ENCODE measurements around the gene MYO16. TPM values are rescaled to one million over a fixed set of nuclear protein-coding genes. Genes with fewer than 3 reads are reported as not detected.

MYO16 gene
- polyA plus RNA-seq, 2 of the 4 experiments (the other 2 are of a cell fraction) = 0.03 to 0.06 TPM

DNA sequence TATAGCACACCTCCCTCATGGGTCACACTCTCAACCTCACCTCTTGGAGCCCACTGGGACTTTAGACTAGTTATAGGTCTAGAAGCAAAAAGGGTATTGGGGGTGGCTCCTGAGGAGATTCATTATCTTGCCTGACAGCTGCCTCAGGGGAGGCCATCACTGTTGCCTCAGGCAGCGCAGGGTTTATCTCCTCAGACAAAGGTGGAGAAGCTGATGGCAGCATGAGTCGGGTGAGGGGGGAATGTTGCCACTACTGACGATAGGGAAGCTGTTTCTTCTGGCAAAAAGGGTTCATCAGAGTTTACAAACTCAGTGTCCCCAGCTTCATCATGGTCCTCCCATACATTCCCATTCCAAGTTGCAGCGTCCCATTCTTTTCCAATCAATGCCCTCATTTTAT is 594.6 kb downstream of the MYO16 start:
- Histone ChIP-seq H3K27ac (no peak overlapping the region), H3K4me3 (no peak overlapping the region), H3K4me1 (no peaks in the 10 kb centered on the region), H3K4me2 (no peak overlapping the region), H3K9me3 (peaks cover 11% of the 10 kb centered on the region)
- ATAC-seq = no peak
- TF ChIP-seq FOSL2 (IDR thresholded peaks at IDR 0.05) (no peak), FOSL2 (CRISPR knock-in tag; IDR thresholded peaks at IDR 0.05) (no peak), KDM1A (IDR thresholded peaks at IDR 0.05; ENCODE audit: low read depth) (no peak), EP300 (IDR thresholded peaks at IDR 0.05) (no peak), CBX2 (IDR thresholded peaks at IDR 0.05; ENCODE audit: borderline replicate concordance, low read depth) (no peak), CHD4 (IDR thresholded peaks at IDR 0.05; ENCODE audit: borderline replicate concordance) (no peak), KDM5A (IDR thresholded peaks at IDR 0.05) (no peak), JUN (IDR thresholded peaks at IDR 0.05) (no peak), NR3C1 (IDR thresholded peaks at IDR 0.05) (no peak), ZFP36 (IDR thresholded peaks at IDR 0.05; ENCODE audit: borderline replicate concordance, partially characterized antibody) (no peak), PHF8 (IDR thresholded peaks at IDR 0.05; ENCODE audit: borderline replicate concordance, low read depth) (no peak), RCOR1 (IDR thresholded peaks at IDR 0.05; ENCODE audit: low read depth, low read length) (no peak), HOXA7 (CRISPR knock-in tag; IDR thresholded peaks at IDR 0.05) (no peak), ZNF302 (CRISPR knock-in tag; IDR thresholded peaks at IDR 0.05) (no peak)
- TF ChIP-seq, protein P1, sequence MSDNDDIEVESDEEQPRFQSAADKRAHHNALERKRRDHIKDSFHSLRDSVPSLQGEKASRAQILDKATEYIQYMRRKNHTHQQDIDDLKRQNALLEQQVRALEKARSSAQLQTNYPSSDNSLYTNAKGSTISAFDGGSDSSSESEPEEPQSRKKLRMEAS (IDR thresholded peaks at IDR 0.05) = no peak
- TF ChIP-seq, protein P2, sequence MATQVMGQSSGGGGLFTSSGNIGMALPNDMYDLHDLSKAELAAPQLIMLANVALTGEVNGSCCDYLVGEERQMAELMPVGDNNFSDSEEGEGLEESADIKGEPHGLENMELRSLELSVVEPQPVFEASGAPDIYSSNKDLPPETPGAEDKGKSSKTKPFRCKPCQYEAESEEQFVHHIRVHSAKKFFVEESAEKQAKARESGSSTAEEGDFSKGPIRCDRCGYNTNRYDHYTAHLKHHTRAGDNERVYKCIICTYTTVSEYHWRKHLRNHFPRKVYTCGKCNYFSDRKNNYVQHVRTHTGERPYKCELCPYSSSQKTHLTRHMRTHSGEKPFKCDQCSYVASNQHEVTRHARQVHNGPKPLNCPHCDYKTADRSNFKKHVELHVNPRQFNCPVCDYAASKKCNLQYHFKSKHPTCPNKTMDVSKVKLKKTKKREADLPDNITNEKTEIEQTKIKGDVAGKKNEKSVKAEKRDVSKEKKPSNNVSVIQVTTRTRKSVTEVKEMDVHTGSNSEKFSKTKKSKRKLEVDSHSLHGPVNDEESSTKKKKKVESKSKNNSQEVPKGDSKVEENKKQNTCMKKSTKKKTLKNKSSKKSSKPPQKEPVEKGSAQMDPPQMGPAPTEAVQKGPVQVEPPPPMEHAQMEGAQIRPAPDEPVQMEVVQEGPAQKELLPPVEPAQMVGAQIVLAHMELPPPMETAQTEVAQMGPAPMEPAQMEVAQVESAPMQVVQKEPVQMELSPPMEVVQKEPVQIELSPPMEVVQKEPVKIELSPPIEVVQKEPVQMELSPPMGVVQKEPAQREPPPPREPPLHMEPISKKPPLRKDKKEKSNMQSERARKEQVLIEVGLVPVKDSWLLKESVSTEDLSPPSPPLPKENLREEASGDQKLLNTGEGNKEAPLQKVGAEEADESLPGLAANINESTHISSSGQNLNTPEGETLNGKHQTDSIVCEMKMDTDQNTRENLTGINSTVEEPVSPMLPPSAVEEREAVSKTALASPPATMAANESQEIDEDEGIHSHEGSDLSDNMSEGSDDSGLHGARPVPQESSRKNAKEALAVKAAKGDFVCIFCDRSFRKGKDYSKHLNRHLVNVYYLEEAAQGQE (IDR thresholded peaks at IDR 0.05) = no peak
- 74% methylated on average over 4 of the region's 4 CpGs for WGBS (ENCODE audit: missing lambda C conversion rate)
- no peak for DNase-seq (ENCODE audit: low read depth in 1 of 2, low spot score in 1 of 2)
- CTCF ChIA-PET = no interaction called here
- FAIRE-seq = no peak
- POLR2A ChIA-PET = no interaction called here

DNA sequence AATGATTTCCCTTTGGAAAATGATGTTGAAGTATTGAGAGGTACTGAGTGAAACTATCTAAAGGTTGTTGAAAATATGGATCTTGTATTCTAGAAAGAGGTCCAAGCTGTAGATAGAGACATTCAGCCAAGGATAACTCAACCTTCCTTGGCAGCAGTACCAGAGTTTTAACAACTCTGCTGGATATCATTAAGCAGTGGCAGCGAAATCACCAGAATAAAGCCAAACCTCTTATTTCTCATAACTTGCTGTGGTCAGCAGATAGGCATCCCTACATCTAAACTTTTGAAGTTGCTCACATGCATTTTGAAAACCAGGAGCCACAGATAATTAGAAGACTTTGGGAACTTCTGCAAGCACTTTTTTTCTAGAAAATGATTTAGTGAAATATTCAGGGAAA is 597.2 kb downstream of the MYO16 start:
- no peak for TF ChIP-seq RARB (CRISPR knock-in tag; IDR thresholded peaks at IDR 0.05)
- TF ChIP-seq PHF8 (IDR thresholded peaks at IDR 0.05; ENCODE audit: borderline replicate concordance, low read depth) = no peak
- TF ChIP-seq, protein P3, sequence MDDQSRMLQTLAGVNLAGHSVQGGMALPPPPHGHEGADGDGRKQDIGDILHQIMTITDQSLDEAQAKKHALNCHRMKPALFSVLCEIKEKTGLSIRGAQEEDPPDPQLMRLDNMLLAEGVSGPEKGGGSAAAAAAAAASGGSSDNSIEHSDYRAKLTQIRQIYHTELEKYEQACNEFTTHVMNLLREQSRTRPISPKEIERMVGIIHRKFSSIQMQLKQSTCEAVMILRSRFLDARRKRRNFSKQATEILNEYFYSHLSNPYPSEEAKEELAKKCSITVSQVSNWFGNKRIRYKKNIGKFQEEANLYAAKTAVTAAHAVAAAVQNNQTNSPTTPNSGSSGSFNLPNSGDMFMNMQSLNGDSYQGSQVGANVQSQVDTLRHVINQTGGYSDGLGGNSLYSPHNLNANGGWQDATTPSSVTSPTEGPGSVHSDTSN (IDR thresholded peaks at IDR 0.05) = no peak
- TF ChIP-seq CBX8 (IDR thresholded peaks at IDR 0.05) = no peak
- TF ChIP-seq POLR2AphosphoS2 (conservative IDR thresholded peaks at IDR 0.05; ENCODE audit: low read length) = no peak
- TF ChIP-seq HDAC2 (IDR thresholded peaks at IDR 0.05) = no peak
- TF ChIP-seq FOXS1 (CRISPR knock-in tag; IDR thresholded peaks at IDR 0.05) = no peak
- TF ChIP-seq CHD4 (IDR thresholded peaks at IDR 0.05; ENCODE audit: borderline replicate concordance) = no peak
- FAIRE-seq (no peak), ATAC-seq (no peak), DNase-seq (ENCODE audit: low read depth in 1 of 2, low spot score in 1 of 2) (no peak)
- Histone ChIP-seq H3K9me3 (peaks cover 11% of the 10 kb centered on the region), H3K27ac (no peak overlapping the region), H3K4me1 (no peaks in the 10 kb centered on the region), H3K4me2 (no peak overlapping the region), H3K4me3 (no peak overlapping the region)
- ChIA-PET POLR2A (no interaction called here), CTCF (no interaction called here)
- 89% methylated on average over 1 of the region's 1 CpG for WGBS (ENCODE audit: missing lambda C conversion rate)
